Measurements from ENCODE around the gene PLEKHH2.
A peak's percentile ranks its signal among the peaks of the same experiment; 100 is the strongest.
"Not testable (repeated sequence)": the region's sequence is repeated elsewhere in the genome, so short reads cannot be mapped to it uniquely, and the experiment has no call there.

PLEKHH2 gene

GRCh38 chr2:43685357-43685756 lies 48.3 kb downstream of the PLEKHH2 start:
- no peak for DNase-seq (ENCODE audit: extremely low read depth, low read depth)
- no peak for TF ChIP-seq CTCF (IDR thresholded peaks at IDR 0.05; ENCODE audit: low read depth, low read length)

DNA sequence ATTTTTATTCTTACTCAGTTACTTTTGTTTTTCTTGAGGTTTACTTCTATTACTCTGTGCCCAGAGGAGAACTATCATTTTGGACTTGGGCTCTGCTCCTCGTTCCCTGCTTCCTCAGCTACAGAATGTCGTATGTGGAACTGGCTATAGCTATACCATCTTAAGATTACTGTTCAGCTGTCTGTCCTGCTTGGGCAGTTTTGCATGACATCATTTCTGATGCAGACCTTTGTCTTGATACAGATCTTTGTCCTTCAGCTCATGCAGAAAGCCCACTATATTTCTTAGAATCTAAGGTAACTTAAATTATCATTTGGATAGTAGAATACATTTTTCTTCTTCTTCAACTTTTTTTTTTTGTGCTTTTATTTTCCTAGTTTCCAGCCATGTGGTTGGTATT lies 52.9 kb downstream of the PLEKHH2 start:
- no peak for DNase-seq (ENCODE audit: extremely low read depth, low read depth)
- no peak for TF ChIP-seq CTCF (IDR thresholded peaks at IDR 0.05; ENCODE audit: low read depth, low read length)

DNA sequence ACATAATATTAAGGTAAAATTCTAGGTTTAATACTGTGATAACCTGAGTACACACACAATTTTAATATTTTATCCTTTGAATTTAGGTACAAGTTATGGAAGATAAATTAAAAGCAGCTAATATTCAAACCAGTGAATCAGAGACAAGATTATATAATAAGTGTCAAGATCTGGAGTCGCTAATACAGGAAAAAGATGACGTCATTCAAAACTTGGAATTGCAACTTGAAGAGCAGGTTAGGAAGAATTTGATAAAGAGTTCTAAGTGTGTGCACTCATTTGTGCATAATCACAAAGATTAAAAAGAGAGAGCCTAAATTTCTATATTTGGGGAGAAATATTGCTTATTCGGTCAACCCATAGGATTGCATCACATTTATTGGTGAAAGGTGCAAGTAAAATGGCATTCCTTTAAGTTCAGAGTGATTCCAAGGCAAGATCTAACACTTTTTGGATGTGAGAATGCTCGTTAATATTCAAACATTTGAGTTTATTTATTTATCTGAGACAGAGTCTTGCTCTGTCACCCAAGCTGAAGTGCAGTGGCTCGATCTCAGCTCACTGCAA lies 55.5 kb downstream of the PLEKHH2 start:
- no peak for TF ChIP-seq CTCF (IDR thresholded peaks at IDR 0.05; ENCODE audit: low read depth, low read length)

GRCh38 chr2:43698140-43698539 lies 61.1 kb downstream of the PLEKHH2 start:
- not testable (repeated sequence) for DNase-seq (ENCODE audit: extremely low read depth, low read depth)

More for the DNA sequence above, 55.5 kb downstream of the PLEKHH2 start:
- DNase-seq (ENCODE audit: extremely low read depth, low read depth): no peak

DNA sequence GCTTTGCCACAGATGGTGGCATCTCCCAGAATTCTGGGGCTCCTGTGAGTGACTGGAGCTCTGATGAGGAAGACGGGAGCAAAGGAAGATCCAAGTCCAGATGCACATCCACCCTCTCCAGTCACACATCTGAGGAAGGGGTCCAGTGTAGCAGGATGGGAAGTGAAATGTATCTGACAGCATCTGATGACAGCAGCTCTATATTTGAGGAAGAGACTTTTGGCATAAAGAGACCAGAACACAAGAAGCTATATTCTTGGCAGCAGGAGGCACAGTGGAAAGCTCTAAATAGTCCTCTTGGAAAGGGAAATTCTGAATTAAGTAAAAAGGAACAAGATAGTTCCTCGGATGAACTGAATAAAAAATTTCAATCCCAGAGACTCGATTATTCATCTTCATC lies 62.7 kb downstream of the PLEKHH2 start:
- no peak for TF ChIP-seq CTCF (IDR thresholded peaks at IDR 0.05; ENCODE audit: low read depth, low read length)
- DNase-seq (ENCODE audit: extremely low read depth, low read depth): no peak

- no peak for TF ChIP-seq CTCF (IDR thresholded peaks at IDR 0.05; ENCODE audit: low read depth, low read length)
These were observed 64.1 kb downstream of the PLEKHH2 start for GRCh38 chr2:43701111-43701510.

GRCh38 chr2:43707255-43708015 lies 70.4 kb downstream of the PLEKHH2 start:
- no peak for TF ChIP-seq CTCF (IDR thresholded peaks at IDR 0.05; ENCODE audit: low read depth, low read length)
- DNase-seq (ENCODE audit: extremely low read depth, low read depth): peak; percentile 24

More at GRCh38 chr2:43701111-43701510, 64.1 kb downstream of the PLEKHH2 start:
- DNase-seq (ENCODE audit: extremely low read depth, low read depth): no peak
